Keratinocyte (primary cell): ENCODE measurements around the gene RNF144B.

Source experiments
- EZH2 ChIP-seq: IDR thresholded peaks from one replicate; pipeline ENCODE4 v1.6.1; 2012; ENCODE audit warnings: inconsistent platforms, mild to moderate bottlenecking, low read length, moderate library complexity
- TF ChIP-seq, protein P1 (sequence below), 3 experiments: IDR thresholded peaks in 1 of 3; conservative IDR thresholded peaks in 1 of 3; optimal IDR thresholded peaks in 1 of 3; 2 replicates in 2 of 3; 3 replicates in 1 of 3; pipeline versions ENCODE3 to v1.5.1; 2011; ENCODE audit warnings: low read length in 3 of 3, mild to moderate bottlenecking in 3 of 3, moderate library complexity in 2 of 3, control low read depth in 1 of 3, inconsistent platforms in 1 of 3; ENCODE audit not compliant: insufficient read depth in 2 of 3; ENCODE audit errors: extremely low read depth in 1 of 3

DNA sequence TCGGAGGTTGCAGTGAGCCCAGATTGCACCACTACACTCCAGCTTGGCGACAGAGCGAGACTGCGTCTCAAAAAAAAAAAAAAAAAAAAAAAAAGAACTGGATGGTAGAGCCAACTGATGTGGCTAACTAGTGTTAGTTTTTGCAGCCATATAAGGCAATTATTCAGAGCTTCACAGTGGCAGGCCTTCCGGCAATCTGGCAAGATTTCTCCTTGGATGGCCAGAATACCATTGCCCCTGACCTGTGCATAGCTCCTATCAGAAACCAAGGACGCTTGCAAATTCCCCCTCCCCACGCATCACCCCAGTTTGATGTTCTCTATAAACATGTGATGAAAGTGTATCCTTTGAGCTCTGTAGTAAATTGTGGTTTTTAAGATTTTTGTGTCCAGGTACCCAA, 127.0 kb downstream of the RNF144B start:
- TF ChIP-seq, protein P1, sequence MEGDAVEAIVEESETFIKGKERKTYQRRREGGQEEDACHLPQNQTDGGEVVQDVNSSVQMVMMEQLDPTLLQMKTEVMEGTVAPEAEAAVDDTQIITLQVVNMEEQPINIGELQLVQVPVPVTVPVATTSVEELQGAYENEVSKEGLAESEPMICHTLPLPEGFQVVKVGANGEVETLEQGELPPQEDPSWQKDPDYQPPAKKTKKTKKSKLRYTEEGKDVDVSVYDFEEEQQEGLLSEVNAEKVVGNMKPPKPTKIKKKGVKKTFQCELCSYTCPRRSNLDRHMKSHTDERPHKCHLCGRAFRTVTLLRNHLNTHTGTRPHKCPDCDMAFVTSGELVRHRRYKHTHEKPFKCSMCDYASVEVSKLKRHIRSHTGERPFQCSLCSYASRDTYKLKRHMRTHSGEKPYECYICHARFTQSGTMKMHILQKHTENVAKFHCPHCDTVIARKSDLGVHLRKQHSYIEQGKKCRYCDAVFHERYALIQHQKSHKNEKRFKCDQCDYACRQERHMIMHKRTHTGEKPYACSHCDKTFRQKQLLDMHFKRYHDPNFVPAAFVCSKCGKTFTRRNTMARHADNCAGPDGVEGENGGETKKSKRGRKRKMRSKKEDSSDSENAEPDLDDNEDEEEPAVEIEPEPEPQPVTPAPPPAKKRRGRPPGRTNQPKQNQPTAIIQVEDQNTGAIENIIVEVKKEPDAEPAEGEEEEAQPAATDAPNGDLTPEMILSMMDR (optimal IDR thresholded peaks at IDR 0.05 in 1 of 3, IDR thresholded peaks at IDR 0.05 in 1 of 3, conservative IDR thresholded peaks at IDR 0.05 in 1 of 3; ENCODE audit: extremely low read depth in 1 of 3, insufficient read depth in 2 of 3, low read length in 3 of 3): no peak
- TF ChIP-seq EZH2: no peak
